Kidney glomerular epithelial cell (primary cell): ENCODE results near the gene PLCB3.
A peak's percentile ranks its signal among the peaks of the same experiment; 100 is the strongest.

ENCODE experiments used
- DNase-seq: peaks from one replicate; lab custom pipeline; 2025; lab: John Stamatoyannopoulos, UW

The PLCB3 gene

GRCh38 chr11:64267207-64267945 lies 16.0 kb downstream of the PLCB3 start:
- DNase-seq: no peak

GRCh38 chr11:64268025-64268892 lies 16.9 kb downstream of the PLCB3 start:
- DNase-seq: no peak

GRCh38 chr11:64268893-64269539 lies 17.7 kb downstream of the PLCB3 start:
- DNase-seq: no peak

- peak; percentile 96 for DNase-seq
Measured at GRCh38 chr11:64269540-64270220, 18.4 kb downstream of the PLCB3 start.

GRCh38 chr11:64275031-64275800 lies 23.9 kb downstream of the PLCB3 start:
- DNase-seq: no peak

- DNase-seq: no peak
Measured at GRCh38 chr11:64275841-64276240, 24.5 kb downstream of the PLCB3 start.

GRCh38 chr11:64276653-64277431 lies 25.5 kb downstream of the PLCB3 start:
- DNase-seq: no peak

- DNase-seq: no peak
Measured at GRCh38 chr11:64278576-64279190, 27.4 kb downstream of the PLCB3 start.

- no peak for DNase-seq
Measured at GRCh38 chr11:64281957-64282770, 30.8 kb downstream of the PLCB3 start.

- DNase-seq: no peak
Measured at GRCh38 chr11:64283092-64283491, 31.8 kb downstream of the PLCB3 start.

GRCh38 chr11:64284048-64284961 lies 33.0 kb downstream of the PLCB3 start, which contains the start of gene BAD:
BAD (minus strand) TSS chr11:64284665; CDS start chr11:64284368, 297 bp downstream.
- peak; percentile 85 for DNase-seq

- DNase-seq: peak; percentile 64
Measured at GRCh38 chr11:64284962-64285884, 33.9 kb downstream of the PLCB3 start, which contains the start of gene GPR137. GPR137 (plus strand) TSS chr11:64285848; CDS start chr11:64286525, 677 bp downstream.

GRCh38 chr11:64285885-64286800 lies 34.8 kb downstream of the PLCB3 start:
- DNase-seq: no peak

- DNase-seq: no peak
Measured at GRCh38 chr11:64286801-64287159, 35.5 kb downstream of the PLCB3 start.

GRCh38 chr11:64287676-64288352 lies 36.5 kb downstream of the PLCB3 start:
- no peak for DNase-seq
